Activated B cell treated with CpG ODN at 0.5 μM for 24 hours (primary cell): ENCODE measurements around the gene ABR. TPM values are rescaled to one million over a fixed set of nuclear protein-coding genes. Genes with fewer than 3 reads are reported as not detected.

Source experiments
- ATAC-seq: fragments of 200-7000 bp; cut with Tn5 transposase; one replicate; pipeline ENCODE4 v1.10.0; 2021; ENCODE audit warnings: low read depth, mild to moderate bottlenecking, moderate library complexity
- CTCF ChIA-PET: fragments of 350-600 bp; sonication (Branson Sonifier 250); formaldehyde crosslinking; loops from one replicate; lab custom pipeline; 2021; ENCODE audit warnings: antibody characterized with exemption; lab: Charles Lee
- POLR2A ChIA-PET: fragments of 350-600 bp; sonication (Branson Sonifier 250); formaldehyde crosslinking; loops from one replicate; lab custom pipeline; 2021; ENCODE audit warnings: antibody characterized with exemption; lab: Charles Lee
- DNase-seq: peaks from one replicate; pipeline ENCODE4 v3.0.0; 2022
- H3K27ac Mint-ChIP-seq: one replicate; pipeline ENCODE4 v1.8.0; 2020; ENCODE audit warnings: mixed read lengths
- H3K27me3 Mint-ChIP-seq: one replicate; pipeline ENCODE4 v1.8.0; 2021; ENCODE audit warnings: mixed read lengths
- H3K36me3 Mint-ChIP-seq: one replicate; pipeline ENCODE4 v1.8.0; 2021; ENCODE audit warnings: low read depth, mixed read lengths
- H3K4me1 Mint-ChIP-seq: one replicate; pipeline ENCODE4 v1.8.0; 2021; ENCODE audit warnings: mixed read lengths
- H3K4me3 Mint-ChIP-seq: one replicate; pipeline ENCODE4 v1.8.0; 2020; ENCODE audit warnings: mild to moderate bottlenecking, mixed read lengths
- H3K9me3 Mint-ChIP-seq: one replicate; pipeline ENCODE4 v1.8.0; 2020; ENCODE audit warnings: mixed read lengths
- CTCF ChIP-seq: fragments of 200-600 bp; IDR thresholded peaks from one replicate; pipeline ENCODE4 v1.8.0; 2022; ENCODE audit warnings: antibody characterized with exemption, mild to moderate bottlenecking
- intact Hi-C: fragments of 100-400 bp; cut with micrococcal nuclease; formaldehyde crosslinking; loops from one replicate; pipeline ENCODE4 v1.15.1; 2024
- total RNA-seq: library from RNA; stranded (reverse); gene quantifications from 2 replicates; pipeline ENCODE4 v1.2.3, GENCODE V29; 2022

ABR gene
- total RNA-seq, 1 donor from 2014 or later: 150 TPM

- H3K27ac Mint-ChIP-seq: no peak overlapping the region
- ChIA-PET CTCF (no interaction called here), POLR2A (no interaction called here)
- ATAC-seq (no peak), DNase-seq (no peak)
- TF ChIP-seq CTCF: no peak
- intact Hi-C loops: no loop called here
- H3K27me3 Mint-ChIP-seq: no peaks in the 10 kb centered on the region
- H3K4me3 Mint-ChIP-seq: no peak overlapping the region
- H3K9me3 Mint-ChIP-seq: no peaks in the 10 kb centered on the region
- H3K36me3 Mint-ChIP-seq: peaks cover 18% of the 10 kb centered on the region
- H3K4me1 Mint-ChIP-seq: peaks cover 13% of the 10 kb centered on the region
Observed at GRCh38 chr17:1039123-1039507, 140.7 kb downstream of the ABR start.

- DNase-seq (no peak), ATAC-seq (no peak)
- intact Hi-C loops: no loop called here
- Mint-ChIP-seq H3K27me3 (no peaks in the 10 kb centered on the region), H3K4me1 (peaks cover 18% of the 10 kb centered on the region), H3K27ac (no peak overlapping the region), H3K36me3 (peaks cover 21% of the 10 kb centered on the region), H3K9me3 (no peaks in the 10 kb centered on the region), H3K4me3 (no peak overlapping the region)
- ChIA-PET CTCF (no interaction called here), POLR2A (no interaction called here)
- TF ChIP-seq CTCF: no peak
Observed at GRCh38 chr17:1038459-1039122, 141.2 kb downstream of the ABR start.

- H3K4me1 Mint-ChIP-seq: peaks cover 29% of the 10 kb centered on the region
- DNase-seq: no peak
- H3K27ac Mint-ChIP-seq: no peak overlapping the region
- H3K9me3 Mint-ChIP-seq: no peaks in the 10 kb centered on the region
- peaks cover 20% of the 10 kb centered on the region for H3K36me3 Mint-ChIP-seq
- POLR2A ChIA-PET: interaction anchor here (0.5 kb wide), 1 partner anchor 362 kb away, joined by 3 read pairs; the partner anchor contains the start of gene YWHAE
- intact Hi-C loops: no loop called here
- TF ChIP-seq CTCF: no peak
- no peak for ATAC-seq
- no peak overlapping the region for H3K4me3 Mint-ChIP-seq
- CTCF ChIA-PET: no interaction called here
- H3K27me3 Mint-ChIP-seq: no peaks in the 10 kb centered on the region
Observed at GRCh38 chr17:1037238-1037879, 142.4 kb downstream of the ABR start.

- DNase-seq (no peak), ATAC-seq (no peak)
- ChIA-PET POLR2A (no interaction called here), CTCF (no interaction called here)
- peaks cover 15% of the 10 kb centered on the region for H3K36me3 Mint-ChIP-seq
- TF ChIP-seq CTCF: no peak
- peaks cover 29% of the 10 kb centered on the region for H3K4me1 Mint-ChIP-seq
- no peaks in the 10 kb centered on the region for H3K27me3 Mint-ChIP-seq
- intact Hi-C loops: no loop called here
- no peaks in the 10 kb centered on the region for H3K9me3 Mint-ChIP-seq
- H3K4me3 Mint-ChIP-seq: no peak overlapping the region
- H3K27ac Mint-ChIP-seq: no peak overlapping the region
Observed at GRCh38 chr17:1036845-1037237, 142.9 kb downstream of the ABR start.

GRCh38 chr17:1036171-1036844, 143.5 kb downstream of the ABR start:
- H3K27ac Mint-ChIP-seq: no peak overlapping the region
- H3K9me3 Mint-ChIP-seq: no peaks in the 10 kb centered on the region
- H3K4me1 Mint-ChIP-seq: peaks cover 29% of the 10 kb centered on the region
- H3K4me3 Mint-ChIP-seq: no peak overlapping the region
- POLR2A ChIA-PET: no interaction called here
- CTCF ChIA-PET: no interaction called here
- ATAC-seq (no peak), DNase-seq (no peak)
- peaks cover 15% of the 10 kb centered on the region for H3K36me3 Mint-ChIP-seq
- intact Hi-C loops: no loop called here
- no peaks in the 10 kb centered on the region for H3K27me3 Mint-ChIP-seq
- no peak for TF ChIP-seq CTCF
